Suprapubic skin (tissue), 3 donors: ENCODE measurements around the gene IFNA10.

ENCODE experiments used
- EP300 ChIP-seq: sonication (generic); formaldehyde crosslinking; IDR thresholded peaks from one replicate; pipeline ENCODE4 v1.6.1; 2017; ENCODE audit warnings: antibody characterized with exemption
- POLR2A ChIP-seq, 2 donors: fragments of 450-650 bp; IDR thresholded peaks; one replicate each; pipeline ENCODE4 v1.6.1; 2017; ENCODE audit warnings: antibody characterized with exemption in 2 of 2, mild to moderate bottlenecking in 2 of 2, moderate library complexity in 2 of 2
- TF ChIP-seq, protein P1 (sequence below), 2 donors: fragments of 200-600 bp in 1 of 2; fragments of 450-650 bp in 1 of 2; sonication (generic) in 1 of 2; IDR thresholded peaks; one replicate each; pipeline ENCODE4 v1.5.1; 2016 to 2019; ENCODE audit warnings: antibody characterized with exemption in 2 of 2, mild to moderate bottlenecking in 1 of 2, moderate library complexity in 1 of 2

GRCh38 chr9:21234153-21234687 lies 27.3 kb upstream of the IFNA10 start:
- TF ChIP-seq, protein P1, sequence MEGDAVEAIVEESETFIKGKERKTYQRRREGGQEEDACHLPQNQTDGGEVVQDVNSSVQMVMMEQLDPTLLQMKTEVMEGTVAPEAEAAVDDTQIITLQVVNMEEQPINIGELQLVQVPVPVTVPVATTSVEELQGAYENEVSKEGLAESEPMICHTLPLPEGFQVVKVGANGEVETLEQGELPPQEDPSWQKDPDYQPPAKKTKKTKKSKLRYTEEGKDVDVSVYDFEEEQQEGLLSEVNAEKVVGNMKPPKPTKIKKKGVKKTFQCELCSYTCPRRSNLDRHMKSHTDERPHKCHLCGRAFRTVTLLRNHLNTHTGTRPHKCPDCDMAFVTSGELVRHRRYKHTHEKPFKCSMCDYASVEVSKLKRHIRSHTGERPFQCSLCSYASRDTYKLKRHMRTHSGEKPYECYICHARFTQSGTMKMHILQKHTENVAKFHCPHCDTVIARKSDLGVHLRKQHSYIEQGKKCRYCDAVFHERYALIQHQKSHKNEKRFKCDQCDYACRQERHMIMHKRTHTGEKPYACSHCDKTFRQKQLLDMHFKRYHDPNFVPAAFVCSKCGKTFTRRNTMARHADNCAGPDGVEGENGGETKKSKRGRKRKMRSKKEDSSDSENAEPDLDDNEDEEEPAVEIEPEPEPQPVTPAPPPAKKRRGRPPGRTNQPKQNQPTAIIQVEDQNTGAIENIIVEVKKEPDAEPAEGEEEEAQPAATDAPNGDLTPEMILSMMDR (IDR thresholded peaks at IDR 0.05) = no peak
- TF ChIP-seq EP300 = no peak
- no peak for TF ChIP-seq POLR2A (IDR thresholded peaks at IDR 0.05)
